ENCODE measurements around the gene PLEKHG5.

The PLEKHG5 gene

GRCh38 chr1:6508816-6509189 is 17.3 kb upstream of the PLEKHG5 start:
- Histone ChIP-seq H2AFZ (ENCODE audit: low read depth, low read length) (no peak overlapping the region), H3K79me2 (ENCODE audit: low read length) (no peaks in the 10 kb centered on the region), H3K27ac (ENCODE audit: low read length) (no peak overlapping the region), H4K20me1 (ENCODE audit: insufficient read depth, low read length) (no peaks in the 10 kb centered on the region), H3K4me2 (ENCODE audit: low read length) (no peak overlapping the region), H3K4me1 (ENCODE audit: low read length) (peaks cover 7% of the 10 kb centered on the region), H3K27me3 (ENCODE audit: low read depth, low read length) (no peaks in the 10 kb centered on the region), H3K4me3 (ENCODE audit: low read length) (no peak overlapping the region), H3K36me3 (replicated peaks; ENCODE audit: low read depth, low read length) (no peaks in the 10 kb centered on the region), H3K9me3 (ENCODE audit: insufficient read depth, low read length) (no peaks in the 10 kb centered on the region), H3K9ac (ENCODE audit: low read length) (no peak overlapping the region)
- TF ChIP-seq, protein P1, sequence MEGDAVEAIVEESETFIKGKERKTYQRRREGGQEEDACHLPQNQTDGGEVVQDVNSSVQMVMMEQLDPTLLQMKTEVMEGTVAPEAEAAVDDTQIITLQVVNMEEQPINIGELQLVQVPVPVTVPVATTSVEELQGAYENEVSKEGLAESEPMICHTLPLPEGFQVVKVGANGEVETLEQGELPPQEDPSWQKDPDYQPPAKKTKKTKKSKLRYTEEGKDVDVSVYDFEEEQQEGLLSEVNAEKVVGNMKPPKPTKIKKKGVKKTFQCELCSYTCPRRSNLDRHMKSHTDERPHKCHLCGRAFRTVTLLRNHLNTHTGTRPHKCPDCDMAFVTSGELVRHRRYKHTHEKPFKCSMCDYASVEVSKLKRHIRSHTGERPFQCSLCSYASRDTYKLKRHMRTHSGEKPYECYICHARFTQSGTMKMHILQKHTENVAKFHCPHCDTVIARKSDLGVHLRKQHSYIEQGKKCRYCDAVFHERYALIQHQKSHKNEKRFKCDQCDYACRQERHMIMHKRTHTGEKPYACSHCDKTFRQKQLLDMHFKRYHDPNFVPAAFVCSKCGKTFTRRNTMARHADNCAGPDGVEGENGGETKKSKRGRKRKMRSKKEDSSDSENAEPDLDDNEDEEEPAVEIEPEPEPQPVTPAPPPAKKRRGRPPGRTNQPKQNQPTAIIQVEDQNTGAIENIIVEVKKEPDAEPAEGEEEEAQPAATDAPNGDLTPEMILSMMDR (IDR thresholded peaks at IDR 0.05; ENCODE audit: low read depth, low read length) = no peak
- no peak for TF ChIP-seq EZH2phosphoT487 (IDR thresholded peaks at IDR 0.05; ENCODE audit: low read depth)

DNA sequence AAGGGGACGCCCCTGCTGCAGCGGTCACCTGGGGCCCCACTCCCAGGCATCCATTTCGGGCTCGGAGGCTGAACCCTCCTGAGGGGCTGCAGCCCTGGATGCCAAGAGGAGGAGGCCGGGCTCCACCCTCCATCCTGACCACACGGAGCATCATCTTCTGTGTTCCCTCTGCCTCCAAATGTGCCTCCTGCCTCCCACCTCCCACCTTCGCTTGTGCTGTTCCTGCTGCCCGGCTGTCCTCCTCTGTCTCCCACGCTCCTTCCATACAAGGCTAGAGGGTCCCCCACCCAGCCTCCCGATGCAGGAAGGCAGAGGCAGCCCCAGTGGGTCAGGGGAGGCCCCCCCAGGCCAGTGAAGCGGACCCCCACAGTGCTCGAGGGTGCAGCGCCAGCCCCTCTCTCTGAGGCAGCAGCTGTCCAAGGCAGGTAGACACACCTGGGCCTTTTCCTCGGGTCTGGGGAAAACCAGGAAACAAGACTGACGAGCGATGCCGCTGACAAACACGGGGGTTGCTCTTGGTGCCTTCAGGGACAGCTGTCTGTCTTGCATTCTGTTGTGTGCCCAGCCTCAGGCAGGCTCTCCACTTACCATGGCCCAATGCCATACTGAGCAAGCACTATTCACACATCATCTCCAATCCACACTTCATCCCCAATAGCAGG is 16.8 kb upstream of the PLEKHG5 start:
- Histone ChIP-seq H3K79me2 (ENCODE audit: low read length) (no peaks in the 10 kb centered on the region), H3K4me3 (ENCODE audit: low read length) (no peak overlapping the region), H3K4me2 (ENCODE audit: low read length) (no peak overlapping the region), H3K9ac (ENCODE audit: low read length) (no peak overlapping the region), H3K9me3 (ENCODE audit: insufficient read depth, low read length) (no peaks in the 10 kb centered on the region), H3K27me3 (ENCODE audit: low read depth, low read length) (no peaks in the 10 kb centered on the region), H2AFZ (ENCODE audit: low read depth, low read length) (no peak overlapping the region), H3K4me1 (ENCODE audit: low read length) (peaks cover 4% of the 10 kb centered on the region), H3K36me3 (replicated peaks; ENCODE audit: low read depth, low read length) (no peaks in the 10 kb centered on the region), H3K27ac (ENCODE audit: low read length) (no peak overlapping the region), H4K20me1 (ENCODE audit: insufficient read depth, low read length) (no peaks in the 10 kb centered on the region)
- TF ChIP-seq, protein P1 (IDR thresholded peaks at IDR 0.05; ENCODE audit: low read depth, low read length) = no peak
- TF ChIP-seq EZH2phosphoT487 (IDR thresholded peaks at IDR 0.05; ENCODE audit: low read depth) = no peak

DNA sequence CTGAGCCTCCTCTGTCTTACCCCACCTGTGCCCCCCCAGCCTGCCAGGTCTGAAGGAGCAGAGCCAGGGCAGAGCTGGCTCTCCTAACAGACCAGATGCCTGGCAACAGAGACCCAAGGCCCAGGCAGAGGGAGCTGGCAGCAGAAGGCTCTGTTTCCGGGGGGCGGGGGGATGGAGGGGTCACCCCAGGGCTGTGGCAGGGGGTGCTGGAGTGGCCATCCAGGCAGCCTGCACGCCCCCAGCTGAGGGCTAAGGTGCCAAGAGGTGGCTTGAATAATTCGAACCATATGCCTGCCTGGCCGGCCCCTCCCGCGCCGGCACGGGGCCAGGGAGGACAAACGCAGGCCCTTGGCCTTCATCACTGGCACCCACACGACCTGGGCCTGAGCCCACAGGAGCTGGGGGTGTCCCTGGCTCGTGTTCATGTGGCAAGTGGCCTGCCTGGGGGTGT is 16.0 kb upstream of the PLEKHG5 start:
- Histone ChIP-seq H2AFZ (ENCODE audit: low read depth, low read length) (no peak overlapping the region), H3K9ac (ENCODE audit: low read length) (no peak overlapping the region), H3K27ac (ENCODE audit: low read length) (no peak overlapping the region), H3K79me2 (ENCODE audit: low read length) (no peaks in the 10 kb centered on the region), H3K4me3 (ENCODE audit: low read length) (no peak overlapping the region), H3K36me3 (replicated peaks; ENCODE audit: low read depth, low read length) (no peaks in the 10 kb centered on the region), H3K4me1 (ENCODE audit: low read length) (no peaks in the 10 kb centered on the region), H4K20me1 (ENCODE audit: insufficient read depth, low read length) (no peaks in the 10 kb centered on the region), H3K4me2 (ENCODE audit: low read length) (no peak overlapping the region), H3K9me3 (ENCODE audit: insufficient read depth, low read length) (no peaks in the 10 kb centered on the region), H3K27me3 (ENCODE audit: low read depth, low read length) (no peaks in the 10 kb centered on the region)
- TF ChIP-seq, protein P1 (IDR thresholded peaks at IDR 0.05; ENCODE audit: low read depth, low read length) = no peak
- TF ChIP-seq EZH2phosphoT487 (IDR thresholded peaks at IDR 0.05; ENCODE audit: low read depth) = no peak

DNA sequence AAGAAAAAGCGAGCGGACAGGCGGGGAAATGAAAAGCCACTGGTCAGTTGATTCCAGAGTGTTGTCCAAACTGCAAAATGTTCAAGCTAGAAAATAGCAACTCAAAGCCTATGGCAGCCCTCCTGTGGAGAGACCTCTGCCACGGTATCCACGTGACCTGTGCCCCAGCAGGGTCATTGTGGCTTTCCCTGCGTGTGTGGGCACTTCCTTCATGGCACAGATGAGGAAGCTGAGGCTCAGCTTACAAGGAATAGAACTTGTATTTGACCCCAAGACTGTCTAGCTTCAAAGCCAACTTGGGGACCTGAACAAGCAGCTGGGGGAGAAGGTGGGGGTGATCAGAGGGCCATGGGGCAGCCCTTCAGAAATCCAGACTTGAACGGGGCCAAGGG is 15.6 kb upstream of the PLEKHG5 start:
- H3K4me3 ChIP-seq (ENCODE audit: low read length) = no peak overlapping the region
- no peaks in the 10 kb centered on the region for H3K79me2 ChIP-seq (ENCODE audit: low read length)
- H3K36me3 ChIP-seq (replicated peaks; ENCODE audit: low read depth, low read length) = no peaks in the 10 kb centered on the region
- no peaks in the 10 kb centered on the region for H3K9me3 ChIP-seq (ENCODE audit: insufficient read depth, low read length)
- H2AFZ ChIP-seq (ENCODE audit: low read depth, low read length) = no peak overlapping the region
- H3K4me1 ChIP-seq (ENCODE audit: low read length) = no peaks in the 10 kb centered on the region
- no peaks in the 10 kb centered on the region for H3K27me3 ChIP-seq (ENCODE audit: low read depth, low read length)
- H3K4me2 ChIP-seq (ENCODE audit: low read length) = no peak overlapping the region
- no peak for TF ChIP-seq EZH2phosphoT487 (IDR thresholded peaks at IDR 0.05; ENCODE audit: low read depth)
- TF ChIP-seq, protein P1 (IDR thresholded peaks at IDR 0.05; ENCODE audit: low read depth, low read length) = no peak
- H3K27ac ChIP-seq (ENCODE audit: low read length) = no peak overlapping the region
- H4K20me1 ChIP-seq (ENCODE audit: insufficient read depth, low read length) = no peaks in the 10 kb centered on the region
- no peak overlapping the region for H3K9ac ChIP-seq (ENCODE audit: low read length)
